ENCODE results near the gene RSBN1L. TPM values are rescaled to one million over a fixed set of nuclear protein-coding genes. Genes with fewer than 3 reads are reported as not detected.

The RSBN1L gene
- total RNA-seq, 2 experiments from 2014 or later = 18.5 to 21.1 TPM

GRCh38 chr7:77797734-77798393 is 101.6 kb downstream of the RSBN1L start:
- Mint-ChIP-seq H3K27me3 (no peaks in the 10 kb centered on the region), H3K27ac (peak overlapping the region; percentile 92), H3K4me1 (ENCODE audit: low read depth) (peaks cover 61% of the 10 kb centered on the region), H3K9me3 (no peaks in the 10 kb centered on the region), H3K36me3 (peaks cover 11% of the 10 kb centered on the region), H3K4me3 (peak overlapping the region; percentile 91)
- ChIA-PET POLR2A (interaction anchor here (0.5 to 2.3 kb wide), 7 partner anchors 14 to 102 kb away, joined by 3 to 25 read pairs (median 4); partner anchors contain the start of gene RSBN1L), CTCF (interaction anchor here (0.6 to 2.8 kb wide), 12 partner anchors 15 to 223 kb away, joined by 3 to 12 read pairs (median 4); no protein-coding TSS in a partner anchor)
- intact Hi-C loops (cut with micrococcal nuclease) = loop anchor here (1.0 to 5.0 kb wide), 7 partner anchors 33 to 676 kb away; partner anchors contain the start of genes CCDC146, PTPN12 and RSBN1L
- no peak for DNase-seq

- Mint-ChIP-seq H3K36me3 (peaks cover 13% of the 10 kb centered on the region), H3K4me3 (peak within 1 kb of the TSS; percentile 91), H3K27ac (peak within 1 kb of the TSS; percentile 92), H3K4me1 (ENCODE audit: low read depth) (peaks cover 68% of the 10 kb centered on the region), H3K9me3 (no peaks in the 10 kb centered on the region), H3K27me3 (no peaks in the 10 kb centered on the region)
- ChIA-PET CTCF (interaction anchor here (0.7 to 2.4 kb wide), 10 partner anchors 14 to 222 kb away, joined by 3 to 12 read pairs (median 4); no protein-coding TSS in a partner anchor), POLR2A (interaction anchor here (0.5 to 2.3 kb wide), 6 partner anchors 13 to 102 kb away, joined by 3 to 25 read pairs (median 4); partner anchors contain the start of gene RSBN1L)
- intact Hi-C loops (cut with micrococcal nuclease) = loop anchor here (1.0 to 5.0 kb wide), 7 partner anchors 33 to 676 kb away; partner anchors contain the start of genes CCDC146, PTPN12 and RSBN1L
- DNase-seq = peak; percentile 96
Observed at GRCh38 chr7:77798394-77799077, 102.3 kb downstream of the RSBN1L start, which contains the start of the genes PHTF2 and TMEM60. PHTF2 (plus strand) TSS chr7:77798773. TMEM60 (minus strand) TSS chr7:77798434; CDS start chr7:77794373, 4,061 bp downstream.

- Mint-ChIP-seq H3K9me3 (no peaks in the 10 kb centered on the region), H3K27me3 (no peaks in the 10 kb centered on the region), H3K4me1 (ENCODE audit: low read depth) (peaks cover 71% of the 10 kb centered on the region), H3K27ac (peak overlapping the region; percentile 92), H3K36me3 (peaks cover 7% of the 10 kb centered on the region), H3K4me3 (peak overlapping the region; percentile 91)
- DNase-seq = peak; percentile 32
- intact Hi-C loops (cut with micrococcal nuclease) = loop anchor here (2.0 to 5.0 kb wide), 5 partner anchors 103 to 677 kb away; partner anchors contain the start of genes CCDC146 and PTPN12
- POLR2A ChIA-PET = interaction anchor here (1.1 to 2.3 kb wide), 3 partner anchors 32 to 103 kb away, joined by 3 to 25 read pairs (median 7); partner anchors contain the start of gene RSBN1L
- CTCF ChIA-PET = interaction anchor here (0.6 to 2.4 kb wide), 8 partner anchors 13 to 221 kb away, joined by 3 to 12 read pairs (median 4); no protein-coding TSS in a partner anchor
Observed at GRCh38 chr7:77799078-77799964, 103.1 kb downstream of the RSBN1L start.

GRCh38 chr7:77800158-77800557 is 103.9 kb downstream of the RSBN1L start:
- H3K4me3 Mint-ChIP-seq = peak overlapping the region; percentile 91
- no peaks in the 10 kb centered on the region for H3K27me3 Mint-ChIP-seq
- peaks cover 8% of the 10 kb centered on the region for H3K36me3 Mint-ChIP-seq
- CTCF ChIA-PET = no interaction called here
- H3K9me3 Mint-ChIP-seq = peaks cover 2% of the 10 kb centered on the region
- H3K27ac Mint-ChIP-seq = peak overlapping the region; percentile 92
- peaks cover 74% of the 10 kb centered on the region for H3K4me1 Mint-ChIP-seq (ENCODE audit: low read depth)
- intact Hi-C loops (cut with micrococcal nuclease) = loop anchor here (2.0 to 5.0 kb wide), 2 partner anchors 87 to 137 kb away; no protein-coding TSS in a partner anchor
- POLR2A ChIA-PET = interaction anchor here (1.1 kb wide), 1 partner anchor 36 kb away, joined by 3 read pairs; no protein-coding TSS in a partner anchor
- peak; percentile 48 for DNase-seq

- Mint-ChIP-seq H3K4me1 (ENCODE audit: low read depth) (peaks cover 78% of the 10 kb centered on the region), H3K4me3 (peak overlapping the region; percentile 91), H3K27me3 (no peaks in the 10 kb centered on the region), H3K9me3 (peaks cover 6% of the 10 kb centered on the region), H3K36me3 (peaks cover 11% of the 10 kb centered on the region), H3K27ac (peak overlapping the region; percentile 92)
- DNase-seq = no peak
- ChIA-PET CTCF (no interaction called here), POLR2A (no interaction called here)
- intact Hi-C loops (cut with micrococcal nuclease) = loop anchor here (2.0 to 5.0 kb wide), 2 partner anchors 87 to 136 kb away; no protein-coding TSS in a partner anchor
Observed at GRCh38 chr7:77800730-77801129, 104.5 kb downstream of the RSBN1L start.

- H3K36me3 Mint-ChIP-seq = peaks cover 29% of the 10 kb centered on the region
- no peak for DNase-seq
- H3K27ac Mint-ChIP-seq = peak overlapping the region; percentile 79
- intact Hi-C loops (cut with micrococcal nuclease) = loop anchor here (5.0 kb wide), 1 partner anchor 85 kb away; no protein-coding TSS in a partner anchor
- POLR2A ChIA-PET = interaction anchor here (3.8 kb wide), 1 partner anchor 29 kb away, joined by 26 read pairs; no protein-coding TSS in a partner anchor
- CTCF ChIA-PET = interaction anchor here (0.9 to 1.4 kb wide), 4 partner anchors 29 to 133 kb away, joined by 4 to 7 read pairs (median 6); no protein-coding TSS in a partner anchor
- peaks cover 26% of the 10 kb centered on the region for H3K9me3 Mint-ChIP-seq
- no peaks in the 10 kb centered on the region for H3K27me3 Mint-ChIP-seq
- H3K4me3 Mint-ChIP-seq = peak overlapping the region; percentile 55
- H3K4me1 Mint-ChIP-seq (ENCODE audit: low read depth) = peaks cover 62% of the 10 kb centered on the region
Observed at GRCh38 chr7:77802557-77803405, 106.5 kb downstream of the RSBN1L start.

GRCh38 chr7:77806425-77806824 is 110.2 kb downstream of the RSBN1L start:
- no peak for DNase-seq
- intact Hi-C loops (cut with micrococcal nuclease) = no loop called here
- H3K36me3 Mint-ChIP-seq = peaks cover 33% of the 10 kb centered on the region
- H3K4me1 Mint-ChIP-seq (ENCODE audit: low read depth) = peaks cover 51% of the 10 kb centered on the region
- no peak overlapping the region for H3K27ac Mint-ChIP-seq
- H3K27me3 Mint-ChIP-seq = no peaks in the 10 kb centered on the region
- ChIA-PET POLR2A (no interaction called here), CTCF (no interaction called here)
- H3K9me3 Mint-ChIP-seq = peaks cover 35% of the 10 kb centered on the region
- no peak overlapping the region for H3K4me3 Mint-ChIP-seq

- ChIA-PET CTCF (no interaction called here), POLR2A (no interaction called here)
- no peak overlapping the region for H3K4me3 Mint-ChIP-seq
- DNase-seq = no peak
- peaks cover 49% of the 10 kb centered on the region for H3K4me1 Mint-ChIP-seq (ENCODE audit: low read depth)
- H3K27ac Mint-ChIP-seq = peak overlapping the region; percentile 19
- peaks cover 35% of the 10 kb centered on the region for H3K9me3 Mint-ChIP-seq
- H3K27me3 Mint-ChIP-seq = no peaks in the 10 kb centered on the region
- intact Hi-C loops (cut with micrococcal nuclease) = no loop called here
- peaks cover 31% of the 10 kb centered on the region for H3K36me3 Mint-ChIP-seq
Observed at GRCh38 chr7:77808517-77808916, 112.3 kb downstream of the RSBN1L start.

- ChIA-PET CTCF (interaction anchor here (1.0 to 2.8 kb wide), 3 partner anchors 10 to 160 kb away, joined by 3 to 11 read pairs (median 4); partner anchors contain the start of genes PHTF2 and TMEM60), POLR2A (interaction anchor here (0.6 to 1.3 kb wide), 2 partner anchors 13 to 23 kb away, joined by 3 to 4 read pairs; partner anchors contain the start of genes PHTF2 and TMEM60)
- Mint-ChIP-seq H3K27me3 (no peaks in the 10 kb centered on the region), H3K27ac (peak overlapping the region; percentile 33), H3K4me1 (ENCODE audit: low read depth) (peaks cover 45% of the 10 kb centered on the region), H3K4me3 (no peak overlapping the region), H3K36me3 (peaks cover 27% of the 10 kb centered on the region), H3K9me3 (peaks cover 23% of the 10 kb centered on the region)
- intact Hi-C loops (cut with micrococcal nuclease) = loop anchor here (2.0 kb wide), 1 partner anchor 19 kb away; no protein-coding TSS in a partner anchor
- DNase-seq = no peak
Observed at GRCh38 chr7:77811516-77812289, 115.4 kb downstream of the RSBN1L start.
